A204.1 (cell line): ENCODE measurements around the gene CDSN.

Experiments used
- FAIRE-seq: peaks from 2 replicates; lab custom pipeline; 2012; peaks lifted over from hg19 to GRCh38; lab: Jason Lieb, UNC

The CDSN gene

DNA sequence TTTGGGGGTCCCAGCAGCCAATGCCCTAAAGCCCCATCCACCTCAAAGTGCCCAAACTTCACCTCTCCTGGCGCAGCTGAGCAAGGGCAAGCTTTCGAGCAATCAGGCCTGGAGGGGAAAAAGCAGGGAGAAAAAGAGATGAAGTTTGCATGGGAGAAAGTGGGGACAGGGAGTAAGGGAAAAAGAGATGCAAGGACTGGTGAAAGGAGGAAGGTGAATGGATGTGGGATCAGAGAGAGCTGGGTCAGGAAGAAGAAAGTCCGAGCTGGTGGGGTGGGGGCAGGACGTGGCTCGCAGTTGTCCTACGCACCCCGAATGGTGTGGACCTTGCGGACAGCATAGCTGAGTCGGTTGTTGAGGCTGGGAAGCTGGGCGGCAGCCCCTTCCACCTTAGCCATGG lies 25.1 kb upstream of the CDSN start:
- FAIRE-seq = no peak

DNA sequence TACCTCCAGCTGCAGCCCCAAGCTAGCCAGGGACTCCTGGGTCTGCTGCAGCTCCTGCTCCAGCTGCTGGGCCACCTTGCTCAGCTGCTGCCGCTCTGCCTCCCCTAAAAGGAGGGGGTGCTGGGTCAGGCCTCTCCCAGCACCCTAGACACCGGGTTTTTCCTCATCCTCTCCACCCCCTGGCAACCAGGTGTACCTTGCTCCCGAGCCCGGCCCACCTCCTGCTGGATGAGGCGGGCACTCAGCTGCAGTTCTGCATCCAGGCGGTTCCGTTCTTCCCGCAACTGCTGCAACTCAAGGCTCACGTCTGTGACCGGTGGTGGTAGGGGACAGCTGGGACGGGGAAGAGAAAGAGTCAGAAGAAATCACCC lies 24.7 kb upstream of the CDSN start:
- no peak for FAIRE-seq

DNA sequence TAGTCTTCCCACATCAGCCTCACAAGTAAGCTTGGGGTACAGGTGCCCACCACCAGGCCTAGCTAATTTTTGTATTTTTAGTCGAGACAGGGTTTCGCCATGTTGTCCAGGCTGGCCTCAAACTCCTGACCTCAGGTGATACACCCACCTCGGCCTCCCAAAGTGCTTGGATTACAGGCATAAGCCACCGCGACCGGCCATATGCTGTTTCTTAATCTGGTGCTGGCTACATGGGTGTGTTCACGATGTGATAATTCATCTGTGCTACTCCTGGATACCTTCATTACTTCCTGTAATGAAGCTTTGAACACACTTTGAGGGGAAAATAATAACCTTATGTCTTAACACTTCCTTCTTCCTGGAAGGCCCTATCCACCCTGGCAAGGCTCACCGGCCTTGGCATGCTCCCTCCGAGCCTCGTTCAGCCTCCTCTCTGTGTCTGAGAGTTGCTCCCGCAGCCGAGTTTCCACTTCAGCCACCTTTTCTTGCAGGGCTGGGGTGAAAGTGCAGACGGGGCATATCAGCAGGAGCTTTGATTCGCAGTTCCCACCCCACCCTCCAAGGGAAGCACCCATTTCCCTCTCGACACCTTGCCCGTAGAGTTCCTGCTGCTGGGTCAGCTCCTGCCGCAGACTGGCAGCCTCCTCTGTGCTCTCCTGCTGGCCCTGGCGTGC lies 24.2 kb upstream of the CDSN start:
- FAIRE-seq = no peak

DNA sequence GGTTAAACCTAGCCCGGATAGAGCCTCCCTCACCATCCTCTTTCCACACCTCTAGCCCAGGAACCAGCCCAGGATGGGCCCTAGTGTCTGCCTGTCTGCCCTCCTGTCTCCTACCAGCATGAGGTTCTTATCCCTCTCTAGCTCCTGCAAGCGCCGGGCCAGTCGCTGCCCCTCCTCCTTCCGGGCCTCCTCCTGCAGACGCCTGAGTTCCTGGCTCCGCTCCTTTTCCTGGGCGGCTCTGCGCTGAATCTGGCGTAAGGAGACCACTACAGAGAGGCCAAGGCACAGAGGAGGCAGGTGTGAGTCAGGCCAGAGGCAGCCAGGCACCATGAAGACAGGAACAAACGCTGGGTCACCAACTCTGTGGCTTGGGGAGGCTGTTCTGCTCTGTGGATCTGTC lies 22.9 kb upstream of the CDSN start:
- FAIRE-seq = no peak

DNA sequence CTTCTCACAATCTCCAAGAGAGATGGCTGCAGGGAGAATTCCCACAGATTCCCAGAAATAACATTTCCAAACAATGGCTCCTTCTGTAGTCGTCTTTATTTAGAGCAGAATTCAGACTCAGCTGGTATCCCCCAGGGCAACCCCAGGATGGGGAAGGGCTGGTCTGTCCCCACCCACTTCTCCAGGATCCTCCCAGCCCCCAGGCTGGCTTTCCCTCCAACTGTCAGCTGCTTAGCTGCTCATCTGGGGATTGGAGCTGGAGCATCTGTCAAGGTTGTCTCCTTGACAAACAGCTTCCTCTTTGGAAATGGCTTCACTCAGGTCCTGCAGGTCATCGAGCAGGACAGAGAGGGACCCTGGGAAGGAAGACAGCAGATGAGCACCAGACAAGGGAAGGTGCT lies 22.1 kb upstream of the CDSN start:
- no peak for FAIRE-seq

DNA sequence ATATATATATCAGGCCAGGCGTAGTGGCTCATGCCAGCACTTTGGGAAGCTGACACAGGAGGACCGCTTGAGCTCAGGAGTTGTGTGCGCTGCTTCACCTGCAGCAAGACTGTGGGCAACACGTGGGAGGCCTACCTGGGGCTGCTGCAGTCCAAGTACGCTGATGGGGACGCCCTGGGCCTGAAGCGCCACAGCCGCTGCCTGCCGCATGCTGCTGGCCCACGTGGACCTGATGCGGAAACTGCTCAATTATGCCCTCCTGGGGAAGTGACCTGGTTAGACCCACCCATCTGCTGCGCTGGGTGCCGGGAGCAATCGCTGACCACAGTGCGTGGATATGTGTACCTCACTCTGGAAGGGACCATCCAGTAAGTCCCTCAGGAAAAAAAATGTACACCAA lies 20.4 kb upstream of the CDSN start:
- no peak for FAIRE-seq

DNA sequence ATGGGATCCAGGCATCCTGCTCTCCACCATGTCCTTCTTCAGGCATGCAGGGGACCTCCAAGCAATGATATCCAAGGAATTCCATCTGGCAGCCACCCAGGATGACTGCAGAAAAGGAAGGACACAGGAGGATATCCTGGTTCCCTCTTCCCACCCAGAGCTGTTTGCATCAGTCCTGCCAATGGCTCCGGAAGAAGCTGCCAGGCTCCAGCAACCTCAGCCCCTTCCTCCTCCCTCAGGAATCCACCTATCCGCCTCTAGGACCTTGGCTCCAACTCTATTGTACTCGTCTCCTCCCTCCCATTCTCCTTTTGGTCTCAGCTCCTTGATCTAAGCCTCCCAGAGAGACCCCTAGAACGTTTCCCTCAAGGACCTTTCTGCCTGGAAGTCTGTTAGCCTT lies 19.4 kb upstream of the CDSN start:
- no peak for FAIRE-seq

DNA sequence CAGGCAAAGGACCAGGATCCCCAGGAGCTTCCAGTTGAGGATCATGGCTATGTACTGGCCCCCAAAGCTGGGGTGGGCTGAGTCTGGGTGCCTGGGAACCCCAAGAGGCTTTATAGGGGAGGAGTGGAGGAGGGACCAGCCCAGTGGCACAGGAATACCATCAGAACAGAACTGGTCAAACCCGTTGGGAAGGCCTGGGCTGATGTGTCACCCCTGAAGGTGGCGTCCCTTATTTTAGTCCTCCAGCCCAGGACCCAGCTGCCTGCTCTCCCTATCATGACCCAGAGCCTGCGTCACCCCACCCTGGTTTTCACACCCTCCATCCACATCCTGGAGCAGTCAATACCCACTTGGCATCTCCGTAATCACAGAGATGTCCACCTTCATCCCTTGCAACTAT lies 18.7 kb upstream of the CDSN start, which contains the start of gene PSORS1C2:
Gene PSORS1C2, minus strand, starts transcription at position 85 of the 400 bp plus-strand sequence. Its CDS starts 40 bp downstream, at position 45.
- FAIRE-seq = no peak

DNA sequence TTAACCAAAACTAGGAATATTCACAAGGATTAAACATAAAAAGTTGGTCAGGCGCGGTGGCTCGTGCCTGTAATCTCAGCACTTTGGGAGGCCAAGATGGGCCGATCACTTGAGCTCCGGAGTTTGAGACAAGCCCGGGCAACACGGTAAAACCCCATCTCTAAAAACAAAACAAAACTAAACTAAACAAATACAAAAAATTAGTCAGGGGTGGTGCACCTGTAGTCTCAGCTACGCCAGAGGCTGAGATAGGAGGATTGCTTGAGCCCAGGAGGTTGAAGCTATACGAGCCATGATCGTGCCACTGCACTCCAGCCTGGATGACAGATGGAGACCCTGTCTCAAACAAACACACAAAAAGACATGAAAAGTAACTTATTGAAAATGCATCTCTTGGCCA lies 15.5 kb upstream of the CDSN start:
- no peak for FAIRE-seq

DNA sequence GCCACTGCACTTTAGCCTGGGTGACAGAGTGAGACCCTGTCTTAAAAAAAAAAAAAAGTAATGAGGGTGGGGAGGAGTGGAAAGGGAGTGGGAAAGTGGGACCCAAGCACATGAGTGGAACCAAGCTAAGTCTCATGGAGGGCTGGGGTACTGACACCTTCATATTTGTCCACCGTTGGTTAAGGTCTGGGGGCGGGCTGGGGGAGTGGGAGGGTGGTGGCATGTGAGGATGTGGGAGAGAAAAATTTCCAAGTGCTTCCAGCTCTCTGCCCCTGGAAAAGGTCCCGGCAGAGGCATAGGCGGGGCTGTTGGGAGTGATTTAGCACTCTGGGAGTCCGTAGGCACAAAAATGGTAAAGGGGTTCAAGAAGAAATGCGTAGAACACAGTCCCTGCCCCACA lies 12.6 kb upstream of the CDSN start:
- FAIRE-seq = no peak

DNA sequence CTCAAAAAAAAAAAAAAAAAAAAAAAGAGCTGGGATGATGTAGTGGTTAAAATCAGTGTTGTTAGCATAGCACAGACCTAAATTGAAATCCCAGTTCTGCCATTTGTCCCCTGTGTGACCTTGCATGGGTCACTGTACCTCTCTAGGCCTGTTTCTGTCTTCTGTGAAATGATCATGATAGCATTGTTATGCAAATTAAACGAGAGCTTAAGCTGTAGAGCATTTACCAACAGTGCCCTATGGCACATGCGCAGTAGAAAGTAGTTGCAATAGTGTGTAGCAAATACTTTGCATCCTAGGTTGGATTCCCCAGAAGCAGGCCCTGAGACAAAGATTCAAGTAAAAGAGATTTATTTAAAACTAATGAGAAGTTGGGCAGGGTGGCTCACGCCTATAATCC lies 11.3 kb upstream of the CDSN start:
- no peak for FAIRE-seq

DNA sequence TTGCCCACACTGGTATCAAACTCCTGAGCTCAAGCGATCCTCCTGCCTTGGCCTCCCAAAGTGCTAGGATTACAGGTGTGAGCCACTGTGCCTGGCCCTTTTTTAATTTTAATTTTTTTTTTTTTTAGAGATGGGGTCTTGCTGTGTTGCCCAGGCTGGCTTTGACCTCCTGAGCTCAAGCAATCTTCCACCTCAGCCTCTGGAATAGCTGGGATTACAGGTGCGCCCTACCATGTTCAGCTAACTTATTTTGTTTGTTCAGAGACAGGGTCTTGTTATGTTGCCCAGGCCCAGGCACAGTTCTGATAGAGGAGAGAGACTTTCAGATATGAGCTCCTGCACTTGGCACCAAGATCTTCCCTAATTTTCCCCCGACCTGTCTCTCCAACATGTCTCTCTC lies 10.5 kb upstream of the CDSN start:
- FAIRE-seq = no peak

DNA sequence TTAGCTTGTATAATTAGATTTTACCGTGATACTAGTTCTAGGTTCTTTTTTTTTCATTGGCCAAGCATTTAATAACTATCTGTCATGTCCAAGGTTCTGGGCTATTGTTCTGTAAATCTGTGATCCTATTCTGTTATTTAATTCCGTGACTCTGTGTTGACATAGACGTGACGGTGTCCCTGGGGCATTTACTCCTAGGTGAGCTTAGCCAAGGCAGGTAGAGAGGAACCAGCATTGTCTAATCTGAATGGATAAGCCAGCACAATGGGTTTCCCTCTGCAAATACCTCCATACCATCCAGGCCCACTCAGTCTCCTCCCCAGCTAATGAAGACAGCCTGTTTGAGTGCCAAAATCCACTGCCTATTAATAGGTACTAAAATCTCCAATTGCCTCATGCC lies 8.9 kb upstream of the CDSN start:
- no peak for FAIRE-seq

DNA sequence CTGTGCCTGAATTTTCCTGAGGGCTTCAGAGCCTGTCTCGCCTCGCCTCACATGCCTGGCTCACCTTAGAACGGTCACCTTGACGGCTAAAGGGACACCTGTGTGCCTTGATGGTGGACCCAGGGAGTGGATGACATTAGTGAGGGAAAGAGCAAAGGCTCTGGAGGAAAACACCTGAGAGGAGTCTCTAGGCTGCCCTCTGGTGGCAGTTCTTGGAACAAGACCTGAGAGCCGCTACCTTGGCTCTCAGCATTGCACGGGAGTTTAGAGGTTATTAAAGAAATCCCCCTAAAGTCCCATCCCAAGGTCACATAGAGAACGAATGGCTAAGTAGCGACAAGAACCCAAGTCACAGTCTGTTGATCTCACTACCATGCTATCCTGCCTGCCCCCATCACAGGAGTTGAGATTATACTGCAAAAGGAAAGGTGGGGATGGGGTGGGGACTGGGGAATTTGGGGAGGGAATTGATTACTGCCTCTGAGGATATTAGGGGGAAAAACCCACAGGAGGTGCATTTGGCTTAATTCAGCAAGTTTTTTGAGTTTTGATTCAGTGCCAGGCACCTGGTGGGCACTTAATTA lies 7.9 kb upstream of the CDSN start:
- FAIRE-seq = no peak

DNA sequence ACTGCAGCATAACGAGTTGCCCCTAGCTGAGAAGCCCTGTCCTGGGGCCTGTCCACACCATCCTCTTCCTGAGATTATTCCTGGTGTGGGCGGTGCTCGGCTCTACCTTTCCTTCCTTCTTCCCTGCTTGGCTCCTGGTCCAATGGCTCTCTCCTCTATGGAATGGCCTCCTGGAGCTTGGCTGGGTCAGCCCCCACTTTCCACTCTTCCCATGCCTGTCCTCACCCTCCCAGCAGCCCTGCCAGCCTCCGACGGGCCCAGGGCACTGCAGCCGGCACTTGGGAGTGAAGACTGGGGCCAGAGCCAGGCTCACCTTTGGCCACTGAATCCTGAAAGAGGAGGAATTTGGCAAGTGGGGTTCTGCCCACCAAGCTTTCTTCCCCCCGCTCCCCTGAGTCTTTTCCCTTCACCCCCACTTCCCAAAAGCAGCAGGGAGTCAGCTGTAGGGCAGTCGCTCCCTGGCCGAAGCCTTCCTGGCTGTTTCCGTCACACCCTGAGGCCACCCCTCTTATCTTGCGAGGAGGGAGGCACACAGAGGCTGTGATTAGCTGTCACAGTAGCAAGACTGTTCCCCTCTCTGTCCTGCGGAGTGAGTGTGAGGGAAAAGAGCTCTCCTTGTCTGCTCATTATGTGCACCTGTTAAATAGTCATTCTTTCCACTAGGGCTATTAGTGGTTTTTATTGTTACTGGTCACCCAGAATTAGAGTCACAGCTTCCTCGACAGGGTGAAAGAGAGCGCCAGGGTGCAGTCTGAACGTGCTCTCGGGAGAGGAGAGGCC lies 6.3 kb upstream of the CDSN start:
- FAIRE-seq = no peak

DNA sequence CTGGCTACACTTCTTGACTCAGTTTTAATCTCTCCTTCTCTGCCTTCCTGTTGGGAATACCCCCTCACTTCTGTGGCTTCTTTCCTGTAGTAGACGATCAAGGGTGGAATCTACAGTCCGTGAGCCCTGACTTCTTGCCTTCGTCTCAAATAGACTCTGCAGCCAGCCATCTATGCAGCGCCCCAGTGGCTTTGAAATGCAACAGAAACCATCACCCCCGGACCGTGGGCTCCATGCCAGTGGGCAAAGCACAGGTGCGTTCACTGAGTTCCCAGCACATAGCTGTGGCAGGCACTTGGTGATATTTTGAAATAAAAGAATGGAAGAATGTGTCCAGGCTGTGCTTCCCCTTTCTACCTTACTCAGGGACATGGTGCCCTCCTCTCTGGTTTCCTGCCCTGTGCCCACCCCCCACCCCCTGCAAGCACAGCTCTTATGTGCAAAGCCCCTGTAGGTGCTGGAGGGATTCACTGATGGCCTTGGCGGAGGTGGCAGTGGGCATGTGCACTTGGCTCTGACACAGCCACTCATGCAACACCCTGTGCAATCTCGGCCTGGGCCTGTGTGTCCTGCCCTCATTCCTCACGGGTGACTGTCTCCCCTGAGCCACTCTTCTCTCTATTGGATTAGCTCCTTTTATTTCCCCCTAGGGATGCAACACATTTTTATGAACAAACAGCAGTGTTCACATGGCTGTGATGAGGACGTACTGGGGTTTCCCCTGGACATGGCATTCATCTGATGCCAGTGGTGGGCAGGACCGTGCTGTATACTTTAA lies 5.5 kb upstream of the CDSN start:
- no peak for FAIRE-seq

DNA sequence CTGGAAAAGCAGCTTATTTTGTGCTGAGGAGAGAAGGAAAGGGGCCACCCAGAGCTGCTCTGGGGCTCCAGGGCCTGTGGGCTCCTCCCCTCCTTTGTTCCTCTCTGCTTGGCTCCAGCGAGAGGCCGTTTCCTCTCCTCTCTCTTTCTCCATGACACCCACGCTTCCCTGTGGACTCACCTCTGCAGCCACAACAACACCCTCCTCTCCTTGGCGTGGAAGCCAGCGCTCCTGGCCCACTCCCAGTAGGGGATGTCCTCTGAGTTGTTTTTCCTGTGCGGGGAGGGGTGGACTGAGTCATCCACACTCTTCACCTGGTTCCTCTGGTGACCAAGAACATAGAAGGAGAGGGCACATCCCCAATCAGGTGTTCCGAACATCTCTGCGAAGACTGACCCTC lies 4.9 kb upstream of the CDSN start:
- FAIRE-seq = no peak

DNA sequence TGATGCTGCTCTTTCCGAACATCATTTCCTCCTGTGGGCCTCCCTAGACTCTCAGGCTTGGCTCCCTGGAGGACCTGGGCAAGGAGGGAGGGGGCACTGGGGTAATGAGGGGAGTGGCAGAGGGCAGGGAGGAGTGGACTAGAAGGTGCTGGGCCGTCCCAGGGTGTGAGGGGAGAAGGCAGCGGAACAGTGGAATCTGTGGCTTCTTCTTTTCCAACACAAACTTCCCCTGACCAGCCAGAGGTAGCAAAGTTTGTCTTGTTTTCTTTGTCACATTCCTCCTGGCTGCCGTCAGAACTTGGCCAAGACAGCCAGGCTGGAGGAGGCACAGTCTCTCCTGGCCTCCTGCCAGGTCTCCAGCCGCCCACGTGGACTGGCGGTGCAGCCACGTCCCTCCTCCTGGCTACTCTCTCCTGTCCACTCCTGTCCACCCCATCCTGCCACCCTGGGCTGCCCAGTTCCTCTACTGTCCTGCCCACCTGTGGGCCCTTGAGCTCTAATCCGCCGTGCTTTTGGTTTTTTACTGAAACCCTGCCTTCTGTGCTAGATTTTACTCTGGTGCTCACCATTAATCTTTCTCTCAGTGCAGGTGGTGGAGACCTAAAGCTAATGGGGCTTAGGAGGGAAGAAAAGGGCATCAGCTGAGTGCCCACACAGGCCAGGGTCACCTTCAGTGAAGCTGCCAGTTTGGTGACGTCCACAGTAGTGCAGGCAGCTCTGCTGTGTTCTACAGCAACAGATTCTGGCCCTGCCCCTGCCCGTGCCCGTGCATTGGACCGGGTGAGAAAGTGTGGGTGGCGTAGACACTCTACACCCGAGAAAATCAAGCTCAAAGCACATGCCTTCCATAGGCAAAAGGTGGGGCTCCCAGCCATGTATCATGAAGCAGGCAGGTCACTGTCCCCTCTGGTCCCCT lies 2.8 kb upstream of the CDSN start:
- no peak for FAIRE-seq

DNA sequence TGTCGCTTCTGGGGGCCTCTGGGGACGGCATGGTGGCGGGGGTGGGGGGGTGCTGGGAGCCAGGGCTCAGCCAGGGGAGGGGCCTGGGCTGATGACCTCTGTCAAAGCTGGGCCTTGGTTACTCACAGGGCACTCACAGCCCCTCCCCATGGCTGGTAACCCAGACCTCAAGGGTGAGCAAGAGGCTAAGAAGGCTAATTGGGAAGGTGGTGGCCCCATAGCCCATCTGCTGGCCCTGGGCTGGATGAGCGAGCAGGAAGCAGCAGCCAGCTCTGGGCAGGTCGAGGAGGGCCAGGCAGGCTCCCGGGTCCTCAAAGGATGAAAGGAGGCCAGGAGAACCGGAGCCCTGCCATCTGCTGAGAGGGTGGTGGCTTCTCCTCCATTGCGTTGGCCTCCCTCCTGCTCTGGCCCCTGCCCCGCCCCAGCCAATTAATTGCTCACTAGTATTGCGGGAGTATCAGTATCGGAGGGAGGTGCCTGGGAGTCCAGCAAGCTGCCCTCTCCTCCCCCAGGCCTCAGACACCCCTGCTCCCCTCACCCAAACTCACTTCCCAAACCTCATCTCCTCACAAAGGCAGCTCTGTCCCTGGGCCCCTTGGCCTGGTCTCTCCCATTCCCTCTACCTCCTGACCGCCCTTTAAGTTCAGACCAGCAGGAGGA lies 1.0 kb upstream of the CDSN start:
- FAIRE-seq = no peak

DNA sequence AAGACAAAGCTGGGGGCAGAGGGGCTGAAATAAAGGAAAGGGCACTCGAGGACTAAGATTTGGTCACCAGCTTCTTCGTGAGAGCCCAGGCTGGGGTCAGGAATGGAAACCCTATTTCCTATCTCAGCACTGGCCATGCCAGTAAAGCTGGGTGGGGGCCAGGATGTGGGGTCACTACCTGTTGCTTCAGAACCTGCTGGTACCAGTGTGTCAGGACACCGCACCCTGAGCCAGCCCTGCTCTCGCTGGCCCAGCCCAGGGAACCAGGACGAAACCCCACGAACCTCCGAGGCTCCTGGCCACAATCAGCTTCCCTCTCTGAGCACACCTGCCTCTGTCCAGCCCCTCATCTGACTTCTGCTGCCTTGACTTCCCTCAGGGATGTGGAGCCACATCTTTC lies 2.1 kb downstream of the CDSN start:
- no peak for FAIRE-seq

DNA sequence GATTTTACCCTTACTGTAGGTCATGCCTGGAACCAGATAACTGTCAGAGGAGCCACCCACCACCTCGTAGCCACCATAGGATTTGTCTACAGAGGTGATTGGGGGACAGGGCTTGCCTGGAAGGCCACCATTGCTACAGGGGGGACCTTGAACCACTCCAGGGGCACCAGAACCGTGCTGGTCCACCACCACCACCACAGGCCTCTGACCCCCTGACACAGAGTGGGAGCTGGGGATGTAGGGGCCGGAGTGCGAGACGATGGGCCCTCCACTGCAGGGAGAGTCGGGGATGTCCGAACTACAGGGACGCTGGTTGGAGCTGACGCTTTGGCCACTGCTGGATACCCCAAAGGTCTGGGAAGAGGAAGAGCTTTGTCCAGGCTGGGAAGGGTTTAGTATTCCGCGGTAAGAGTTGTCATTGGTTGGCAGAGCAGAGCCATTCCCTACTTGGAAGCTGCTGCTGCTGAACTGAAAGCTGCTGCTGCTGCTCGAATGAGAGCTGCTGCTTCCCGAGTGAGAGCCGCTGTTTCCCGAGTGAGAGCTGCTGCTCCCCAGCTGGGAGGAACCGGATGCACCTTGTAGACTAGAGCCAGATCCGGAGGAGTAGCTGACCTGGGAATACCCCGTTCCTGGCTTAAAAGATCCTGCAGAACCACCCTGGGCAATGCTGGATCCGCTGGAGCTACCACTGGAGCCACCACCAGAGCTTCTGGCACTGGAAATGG lies 3.4 kb downstream of the CDSN start:
- FAIRE-seq = no peak
